Epithelial cell of proximal tubule (primary cell): ENCODE data around the gene FUBP3. TPM values are rescaled to one million over a fixed set of nuclear protein-coding genes. Genes with fewer than 3 reads are reported as not detected.

Experiments
- DNase-seq: peaks from one replicate; pipeline ENCODE4 v3.0.0-alpha.2; 2011; ENCODE audit warnings: low read depth
- H3K4me3 ChIP-seq: 2 replicates; pipeline ENCODE4 v1.5.1; 2011; ENCODE audit warnings: low read depth, mild to moderate bottlenecking, low read length
- total RNA-seq: library from RNA; depleted of rRNA; stranded (reverse); fragments of >200 nt; gene quantifications from 2 replicates; pipeline ENCODE4 v1.2.3, GENCODE V29; 2015
- TF ChIP-seq, protein P1 (sequence below): conservative IDR thresholded peaks from 2 replicates; pipeline ENCODE4 v1.5.1; 2012; ENCODE audit warnings: low read depth, mild to moderate bottlenecking, low read length

FUBP3 gene
- total RNA-seq: 22.7 and 32.3 TPM in 2 replicates

DNA sequence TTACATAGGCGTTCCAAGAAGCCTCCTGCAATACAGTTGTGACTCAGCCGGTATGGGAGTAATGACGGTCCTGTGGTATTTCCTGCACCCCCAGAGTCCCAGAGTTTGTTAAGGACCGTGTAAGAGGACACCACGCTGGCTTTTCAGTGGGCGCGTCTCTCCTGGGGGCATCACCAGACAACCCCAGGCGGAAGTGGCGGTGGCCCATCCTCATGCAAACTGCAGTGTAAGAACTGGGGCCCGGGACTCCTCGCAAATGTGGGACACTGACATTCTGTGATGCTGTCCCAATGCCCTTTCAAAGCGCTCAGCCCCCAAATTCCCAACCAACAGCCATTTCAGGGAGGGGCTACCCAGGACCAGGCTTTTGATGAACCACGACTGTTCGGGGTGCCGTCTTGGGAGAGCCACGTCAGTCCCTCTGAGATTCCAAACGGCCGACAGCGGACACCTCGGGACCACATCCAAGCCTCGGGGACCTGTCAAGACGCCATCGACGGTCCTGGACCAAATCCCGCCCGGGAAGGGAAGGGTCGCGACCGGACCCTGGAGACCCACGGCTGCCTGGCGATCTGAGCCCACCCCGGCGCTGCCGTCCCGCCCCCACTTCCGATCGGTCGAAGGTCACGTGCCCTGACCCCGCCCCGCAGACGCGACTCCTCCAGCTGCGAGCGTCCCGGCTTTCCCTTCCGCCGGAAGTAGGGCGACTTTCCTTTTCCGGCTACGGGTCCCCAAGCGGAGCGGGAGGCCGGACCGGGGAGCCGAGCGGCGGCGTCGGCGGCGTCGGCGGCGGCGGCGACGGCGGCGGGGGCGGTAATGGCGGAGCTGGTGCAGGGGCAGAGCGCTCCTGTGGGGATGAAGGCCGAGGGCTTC is at the start of gene FUBP3:
Gene FUBP3, plus strand, starts transcription at position 713 of the 873 bp plus-strand sequence. Its CDS starts 104 bp downstream, at position 817.
- TF ChIP-seq, protein P1, sequence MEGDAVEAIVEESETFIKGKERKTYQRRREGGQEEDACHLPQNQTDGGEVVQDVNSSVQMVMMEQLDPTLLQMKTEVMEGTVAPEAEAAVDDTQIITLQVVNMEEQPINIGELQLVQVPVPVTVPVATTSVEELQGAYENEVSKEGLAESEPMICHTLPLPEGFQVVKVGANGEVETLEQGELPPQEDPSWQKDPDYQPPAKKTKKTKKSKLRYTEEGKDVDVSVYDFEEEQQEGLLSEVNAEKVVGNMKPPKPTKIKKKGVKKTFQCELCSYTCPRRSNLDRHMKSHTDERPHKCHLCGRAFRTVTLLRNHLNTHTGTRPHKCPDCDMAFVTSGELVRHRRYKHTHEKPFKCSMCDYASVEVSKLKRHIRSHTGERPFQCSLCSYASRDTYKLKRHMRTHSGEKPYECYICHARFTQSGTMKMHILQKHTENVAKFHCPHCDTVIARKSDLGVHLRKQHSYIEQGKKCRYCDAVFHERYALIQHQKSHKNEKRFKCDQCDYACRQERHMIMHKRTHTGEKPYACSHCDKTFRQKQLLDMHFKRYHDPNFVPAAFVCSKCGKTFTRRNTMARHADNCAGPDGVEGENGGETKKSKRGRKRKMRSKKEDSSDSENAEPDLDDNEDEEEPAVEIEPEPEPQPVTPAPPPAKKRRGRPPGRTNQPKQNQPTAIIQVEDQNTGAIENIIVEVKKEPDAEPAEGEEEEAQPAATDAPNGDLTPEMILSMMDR: no peak
- no peak for DNase-seq
- H3K4me3 ChIP-seq: peak within 1 kb of the TSS; percentile 99

DNA sequence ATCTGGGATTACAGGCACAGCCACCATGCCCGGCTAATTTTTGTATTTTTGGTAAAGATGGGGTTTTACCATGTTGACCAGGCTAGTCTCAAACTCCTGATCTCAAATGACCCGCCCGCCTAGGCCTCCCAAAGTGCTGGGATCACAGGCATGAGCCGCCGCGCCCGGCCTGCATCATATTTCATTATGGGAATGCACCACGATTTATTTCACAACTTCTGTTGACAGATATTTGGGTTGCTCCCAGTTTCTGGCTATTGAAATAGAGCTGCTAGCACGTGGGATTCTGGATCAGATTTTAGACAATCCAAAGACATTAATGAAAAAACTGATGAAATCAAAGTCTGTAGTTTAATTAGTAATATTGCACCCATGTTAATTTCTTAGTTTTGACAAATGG is 48.4 kb upstream of the FUBP3 start:
- no peak for DNase-seq
- TF ChIP-seq, protein P1: no peak
- H3K4me3 ChIP-seq: no peak overlapping the region

DNA sequence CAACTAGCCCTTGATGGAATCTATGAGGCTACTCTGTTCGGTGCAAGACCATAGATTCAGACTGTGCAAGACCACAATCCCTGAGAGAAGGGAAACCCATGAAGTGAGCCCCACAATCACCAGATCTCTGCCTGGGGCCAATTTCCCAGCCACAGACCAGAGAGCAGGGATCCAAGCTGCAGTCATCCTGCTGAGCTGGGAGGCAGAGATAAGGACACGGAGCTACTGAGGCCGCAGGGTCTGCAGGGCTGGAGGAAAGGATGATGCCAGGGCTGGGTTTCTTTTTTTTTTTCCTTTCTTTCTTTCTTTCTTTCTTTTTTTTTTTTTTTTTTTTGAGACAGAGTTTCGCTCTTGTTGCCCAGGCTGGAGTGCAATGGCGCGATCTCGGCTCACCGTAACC is 47.7 kb upstream of the FUBP3 start:
- DNase-seq: no peak
- TF ChIP-seq, protein P1: no peak
- no peak overlapping the region for H3K4me3 ChIP-seq

DNA sequence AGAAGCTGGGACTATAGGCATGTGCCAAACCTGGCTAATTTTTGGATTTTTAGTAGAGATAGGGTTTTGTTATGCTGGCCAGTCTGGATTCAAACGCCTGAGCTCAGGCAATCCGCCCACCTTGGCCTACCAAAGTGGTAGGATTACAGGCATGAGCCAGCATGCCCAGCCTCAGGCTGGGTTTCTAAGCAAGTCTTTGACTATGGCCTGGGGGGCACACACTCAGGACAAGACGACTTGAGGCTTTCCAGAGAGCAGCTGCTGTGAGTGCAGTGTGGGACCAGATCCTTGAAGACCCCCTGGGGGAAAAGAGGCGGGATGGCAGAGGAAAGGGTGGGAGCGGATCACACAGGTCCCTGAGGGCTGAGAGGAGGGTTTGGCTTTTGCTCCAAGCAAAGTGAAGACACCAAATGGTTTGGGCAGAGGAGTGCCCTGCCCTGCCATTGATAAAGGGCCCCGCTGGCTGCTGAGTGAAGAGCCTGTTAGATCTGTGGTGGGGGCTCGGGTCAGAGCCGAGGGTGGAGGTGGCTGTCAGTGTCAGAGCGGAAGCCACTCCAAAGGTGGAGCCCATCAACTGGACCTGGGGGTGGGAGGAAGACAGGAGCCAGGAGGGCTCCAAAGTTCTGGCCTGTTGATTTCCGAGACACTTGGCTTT is 46.8 kb upstream of the FUBP3 start:
- no peak for DNase-seq
- no peak overlapping the region for H3K4me3 ChIP-seq
- TF ChIP-seq, protein P1: no peak

DNA sequence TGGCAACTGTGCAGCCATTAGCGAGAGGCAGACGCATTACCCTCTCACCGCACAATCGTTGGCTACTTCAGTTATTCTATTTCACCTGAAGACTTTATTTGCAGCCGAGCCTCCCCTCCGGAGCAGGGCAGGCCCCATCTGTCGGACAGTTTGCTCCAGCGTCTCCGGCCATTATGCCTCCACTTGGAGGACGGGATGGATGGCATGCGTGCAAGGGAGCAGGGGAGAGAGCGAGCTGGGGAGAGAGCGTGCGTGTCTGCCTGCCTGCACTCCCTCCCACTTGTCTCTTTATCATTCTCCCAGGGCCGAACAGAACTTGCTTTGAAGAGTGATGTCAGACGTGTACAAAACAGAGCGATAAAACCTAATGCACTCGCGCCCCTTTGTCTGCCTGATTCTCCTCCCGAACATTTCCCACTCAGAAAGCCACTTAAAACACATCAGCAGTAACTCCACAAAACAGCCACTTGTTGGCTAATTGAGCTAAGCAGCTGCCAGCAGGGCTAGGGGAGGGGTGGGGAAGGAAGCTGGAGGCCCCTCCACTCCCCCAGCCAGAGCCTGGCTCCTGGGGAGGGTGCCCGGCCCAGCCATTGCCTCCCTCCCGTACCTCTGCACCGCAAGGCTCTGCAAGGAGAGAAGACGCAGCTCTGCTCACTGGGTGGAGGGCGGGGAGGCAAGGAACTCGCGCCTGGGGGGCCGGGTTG is 43.4 kb upstream of the FUBP3 start:
- TF ChIP-seq, protein P1: no peak
- H3K4me3 ChIP-seq: peak overlapping the region; percentile 20
- no peak for DNase-seq

DNA sequence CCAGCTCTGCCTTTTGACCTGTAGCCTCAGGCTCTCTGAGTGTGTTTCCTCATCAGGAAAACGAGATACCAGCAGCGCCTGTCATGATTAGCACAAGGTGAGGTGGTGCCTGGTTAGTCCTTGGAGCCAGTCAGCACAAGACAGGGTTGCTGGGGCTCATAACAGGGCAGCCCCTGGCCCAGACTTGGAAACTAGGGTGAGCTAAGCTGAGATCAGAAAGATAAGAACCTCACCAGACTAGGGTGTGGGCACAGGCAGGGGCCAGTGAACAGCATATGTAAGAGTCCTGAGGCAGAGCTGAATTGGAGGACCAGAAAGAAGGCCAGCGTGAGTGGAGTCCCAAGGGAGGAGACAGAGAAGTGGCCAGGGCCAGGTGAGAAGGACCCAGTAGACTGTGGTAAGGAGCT is 42.7 kb upstream of the FUBP3 start:
- TF ChIP-seq, protein P1: no peak
- DNase-seq: no peak
- H3K4me3 ChIP-seq: no peak overlapping the region
